ENCODE measurements around the gene OR4N5. TPM values are rescaled to one million over a fixed set of nuclear protein-coding genes. Genes with fewer than 3 reads are reported as not detected.

The OR4N5 gene
- total and polyA plus RNA-seq, 2 of the 8 experiments (the other 6 are each of a cell fraction or from before 2014, with no cell fraction given): not detected

DNA sequence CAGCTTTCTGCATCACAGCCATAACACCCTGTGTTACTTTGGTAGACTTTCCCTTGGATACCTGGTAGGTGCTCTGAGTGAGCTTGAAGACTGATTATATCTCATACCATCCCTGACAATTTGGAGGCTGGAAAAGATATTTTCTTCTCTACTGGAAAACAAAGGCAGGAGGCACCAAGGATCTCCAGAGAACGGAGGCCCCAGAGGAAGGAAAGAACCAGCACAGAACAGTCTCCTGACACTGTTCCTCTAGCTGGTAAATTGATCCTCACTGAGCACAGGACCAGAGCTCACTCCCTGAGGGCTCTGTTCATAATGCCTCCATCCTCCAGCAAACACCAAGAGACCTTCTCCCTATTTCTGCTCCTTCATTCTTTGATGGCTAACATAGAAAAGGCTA, 52.0 kb downstream of the OR4N5 start, which contains the start of gene OR11G2 (continued):
- TF ChIP-seq, protein P1, sequence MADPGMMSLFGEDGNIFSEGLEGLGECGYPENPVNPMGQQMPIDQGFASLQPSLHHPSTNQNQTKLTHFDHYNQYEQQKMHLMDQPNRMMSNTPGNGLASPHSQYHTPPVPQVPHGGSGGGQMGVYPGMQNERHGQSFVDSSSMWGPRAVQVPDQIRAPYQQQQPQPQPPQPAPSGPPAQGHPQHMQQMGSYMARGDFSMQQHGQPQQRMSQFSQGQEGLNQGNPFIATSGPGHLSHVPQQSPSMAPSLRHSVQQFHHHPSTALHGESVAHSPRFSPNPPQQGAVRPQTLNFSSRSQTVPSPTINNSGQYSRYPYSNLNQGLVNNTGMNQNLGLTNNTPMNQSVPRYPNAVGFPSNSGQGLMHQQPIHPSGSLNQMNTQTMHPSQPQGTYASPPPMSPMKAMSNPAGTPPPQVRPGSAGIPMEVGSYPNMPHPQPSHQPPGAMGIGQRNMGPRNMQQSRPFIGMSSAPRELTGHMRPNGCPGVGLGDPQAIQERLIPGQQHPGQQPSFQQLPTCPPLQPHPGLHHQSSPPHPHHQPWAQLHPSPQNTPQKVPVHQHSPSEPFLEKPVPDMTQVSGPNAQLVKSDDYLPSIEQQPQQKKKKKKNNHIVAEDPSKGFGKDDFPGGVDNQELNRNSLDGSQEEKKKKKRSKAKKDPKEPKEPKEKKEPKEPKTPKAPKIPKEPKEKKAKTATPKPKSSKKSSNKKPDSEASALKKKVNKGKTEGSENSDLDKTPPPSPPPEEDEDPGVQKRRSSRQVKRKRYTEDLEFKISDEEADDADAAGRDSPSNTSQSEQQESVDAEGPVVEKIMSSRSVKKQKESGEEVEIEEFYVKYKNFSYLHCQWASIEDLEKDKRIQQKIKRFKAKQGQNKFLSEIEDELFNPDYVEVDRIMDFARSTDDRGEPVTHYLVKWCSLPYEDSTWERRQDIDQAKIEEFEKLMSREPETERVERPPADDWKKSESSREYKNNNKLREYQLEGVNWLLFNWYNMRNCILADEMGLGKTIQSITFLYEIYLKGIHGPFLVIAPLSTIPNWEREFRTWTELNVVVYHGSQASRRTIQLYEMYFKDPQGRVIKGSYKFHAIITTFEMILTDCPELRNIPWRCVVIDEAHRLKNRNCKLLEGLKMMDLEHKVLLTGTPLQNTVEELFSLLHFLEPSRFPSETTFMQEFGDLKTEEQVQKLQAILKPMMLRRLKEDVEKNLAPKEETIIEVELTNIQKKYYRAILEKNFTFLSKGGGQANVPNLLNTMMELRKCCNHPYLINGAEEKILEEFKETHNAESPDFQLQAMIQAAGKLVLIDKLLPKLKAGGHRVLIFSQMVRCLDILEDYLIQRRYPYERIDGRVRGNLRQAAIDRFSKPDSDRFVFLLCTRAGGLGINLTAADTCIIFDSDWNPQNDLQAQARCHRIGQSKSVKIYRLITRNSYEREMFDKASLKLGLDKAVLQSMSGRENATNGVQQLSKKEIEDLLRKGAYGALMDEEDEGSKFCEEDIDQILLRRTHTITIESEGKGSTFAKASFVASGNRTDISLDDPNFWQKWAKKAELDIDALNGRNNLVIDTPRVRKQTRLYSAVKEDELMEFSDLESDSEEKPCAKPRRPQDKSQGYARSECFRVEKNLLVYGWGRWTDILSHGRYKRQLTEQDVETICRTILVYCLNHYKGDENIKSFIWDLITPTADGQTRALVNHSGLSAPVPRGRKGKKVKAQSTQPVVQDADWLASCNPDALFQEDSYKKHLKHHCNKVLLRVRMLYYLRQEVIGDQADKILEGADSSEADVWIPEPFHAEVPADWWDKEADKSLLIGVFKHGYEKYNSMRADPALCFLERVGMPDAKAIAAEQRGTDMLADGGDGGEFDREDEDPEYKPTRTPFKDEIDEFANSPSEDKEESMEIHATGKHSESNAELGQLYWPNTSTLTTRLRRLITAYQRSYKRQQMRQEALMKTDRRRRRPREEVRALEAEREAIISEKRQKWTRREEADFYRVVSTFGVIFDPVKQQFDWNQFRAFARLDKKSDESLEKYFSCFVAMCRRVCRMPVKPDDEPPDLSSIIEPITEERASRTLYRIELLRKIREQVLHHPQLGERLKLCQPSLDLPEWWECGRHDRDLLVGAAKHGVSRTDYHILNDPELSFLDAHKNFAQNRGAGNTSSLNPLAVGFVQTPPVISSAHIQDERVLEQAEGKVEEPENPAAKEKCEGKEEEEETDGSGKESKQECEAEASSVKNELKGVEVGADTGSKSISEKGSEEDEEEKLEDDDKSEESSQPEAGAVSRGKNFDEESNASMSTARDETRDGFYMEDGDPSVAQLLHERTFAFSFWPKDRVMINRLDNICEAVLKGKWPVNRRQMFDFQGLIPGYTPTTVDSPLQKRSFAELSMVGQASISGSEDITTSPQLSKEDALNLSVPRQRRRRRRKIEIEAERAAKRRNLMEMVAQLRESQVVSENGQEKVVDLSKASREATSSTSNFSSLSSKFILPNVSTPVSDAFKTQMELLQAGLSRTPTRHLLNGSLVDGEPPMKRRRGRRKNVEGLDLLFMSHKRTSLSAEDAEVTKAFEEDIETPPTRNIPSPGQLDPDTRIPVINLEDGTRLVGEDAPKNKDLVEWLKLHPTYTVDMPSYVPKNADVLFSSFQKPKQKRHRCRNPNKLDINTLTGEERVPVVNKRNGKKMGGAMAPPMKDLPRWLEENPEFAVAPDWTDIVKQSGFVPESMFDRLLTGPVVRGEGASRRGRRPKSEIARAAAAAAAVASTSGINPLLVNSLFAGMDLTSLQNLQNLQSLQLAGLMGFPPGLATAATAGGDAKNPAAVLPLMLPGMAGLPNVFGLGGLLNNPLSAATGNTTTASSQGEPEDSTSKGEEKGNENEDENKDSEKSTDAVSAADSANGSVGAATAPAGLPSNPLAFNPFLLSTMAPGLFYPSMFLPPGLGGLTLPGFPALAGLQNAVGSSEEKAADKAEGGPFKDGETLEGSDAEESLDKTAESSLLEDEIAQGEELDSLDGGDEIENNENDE (IDR thresholded peaks at IDR 0.05; ENCODE audit: insufficient replicate concordance, low read length): no peak
- TF ChIP-seq TBP (IDR thresholded peaks at IDR 0.05; ENCODE audit: low read depth, low read length) (no peak), EP300 (IDR thresholded peaks at IDR 0.05; ENCODE audit: borderline replicate concordance in 1 of 2, low read depth in 2 of 2, low read length in 2 of 2) (no peak), EGR1 (IDR thresholded peaks at IDR 0.05; ENCODE audit: borderline replicate concordance, low read depth, low read length) (no peak), KDM4A (IDR thresholded peaks at IDR 0.05; ENCODE audit: low read depth, low read length, severe bottlenecking) (no peak), JUND (IDR thresholded peaks at IDR 0.05; ENCODE audit: low read length) (no peak), SP4 (IDR thresholded peaks at IDR 0.05; ENCODE audit: low read length) (no peak), TAF1 (IDR thresholded peaks at IDR 0.05; ENCODE audit: low read depth, low read length) (no peak)
- TF ChIP-seq, protein P2, sequence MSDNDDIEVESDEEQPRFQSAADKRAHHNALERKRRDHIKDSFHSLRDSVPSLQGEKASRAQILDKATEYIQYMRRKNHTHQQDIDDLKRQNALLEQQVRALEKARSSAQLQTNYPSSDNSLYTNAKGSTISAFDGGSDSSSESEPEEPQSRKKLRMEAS (IDR thresholded peaks at IDR 0.05): no peak
